GM18907 (cell line): ENCODE results near the gene TBX3.

Experiments
- ATAC-seq: cut with Tn5 transposase; IDR thresholded peaks from one replicate; pipeline ENCODE4 v1.9.1; 2021; ENCODE audit warnings: mild to moderate bottlenecking, moderate library complexity; ENCODE audit not compliant: unreplicated experiment

Gene TBX3

DNA sequence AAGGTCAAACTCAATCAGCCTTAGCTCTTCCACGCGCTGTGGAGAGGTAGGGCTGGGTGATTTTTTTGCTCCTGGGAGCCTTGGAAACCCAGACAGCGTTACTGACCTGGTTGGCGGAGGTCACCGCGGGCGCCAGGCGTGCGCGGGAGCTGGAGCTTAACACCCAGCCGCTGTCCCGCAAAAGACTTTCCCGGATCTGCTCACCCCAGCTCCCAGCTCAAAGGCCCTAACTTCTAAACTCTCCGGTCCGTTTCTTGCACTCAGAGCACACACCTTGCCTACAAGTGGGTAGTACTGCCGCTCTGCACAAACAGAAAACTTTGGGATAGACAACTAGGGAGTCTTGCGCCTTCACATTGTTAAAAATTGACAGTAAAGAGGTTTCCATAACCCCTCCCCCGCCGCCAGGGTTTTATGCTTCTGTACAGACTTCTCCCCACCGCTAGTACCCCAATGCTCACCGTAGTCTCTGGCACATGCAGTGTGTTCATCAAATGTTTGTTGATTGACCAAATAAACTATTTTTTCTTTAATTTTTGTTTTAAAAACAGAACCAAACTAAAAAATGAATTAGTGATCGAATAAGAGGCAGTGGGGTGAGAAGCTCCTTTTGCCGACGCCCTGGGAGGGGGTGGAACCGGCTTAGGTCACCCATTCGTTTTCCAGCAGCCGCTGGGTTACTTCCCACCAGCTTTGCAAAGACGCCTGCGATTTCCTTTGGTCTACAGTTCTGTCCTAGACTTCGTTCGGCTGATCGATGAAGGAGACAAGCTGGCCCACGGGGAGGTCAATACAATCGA lies 12.7 kb upstream of the TBX3 start:
- ATAC-seq: no peak

DNA sequence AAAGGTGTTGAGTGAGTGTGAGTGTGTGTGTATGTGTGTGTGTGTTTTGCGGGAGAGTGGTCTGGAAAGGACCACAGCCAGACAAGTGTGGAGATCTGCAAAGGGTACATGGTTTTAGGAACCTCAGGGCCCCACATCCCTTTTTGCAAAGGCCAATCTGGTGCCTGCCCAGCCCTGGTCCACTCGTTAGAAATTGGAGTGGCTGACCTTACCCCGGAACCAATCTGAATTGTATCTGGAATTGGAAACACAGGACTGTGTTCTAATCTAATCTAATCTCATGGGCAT lies 11.3 kb upstream of the TBX3 start:
- no peak for ATAC-seq

DNA sequence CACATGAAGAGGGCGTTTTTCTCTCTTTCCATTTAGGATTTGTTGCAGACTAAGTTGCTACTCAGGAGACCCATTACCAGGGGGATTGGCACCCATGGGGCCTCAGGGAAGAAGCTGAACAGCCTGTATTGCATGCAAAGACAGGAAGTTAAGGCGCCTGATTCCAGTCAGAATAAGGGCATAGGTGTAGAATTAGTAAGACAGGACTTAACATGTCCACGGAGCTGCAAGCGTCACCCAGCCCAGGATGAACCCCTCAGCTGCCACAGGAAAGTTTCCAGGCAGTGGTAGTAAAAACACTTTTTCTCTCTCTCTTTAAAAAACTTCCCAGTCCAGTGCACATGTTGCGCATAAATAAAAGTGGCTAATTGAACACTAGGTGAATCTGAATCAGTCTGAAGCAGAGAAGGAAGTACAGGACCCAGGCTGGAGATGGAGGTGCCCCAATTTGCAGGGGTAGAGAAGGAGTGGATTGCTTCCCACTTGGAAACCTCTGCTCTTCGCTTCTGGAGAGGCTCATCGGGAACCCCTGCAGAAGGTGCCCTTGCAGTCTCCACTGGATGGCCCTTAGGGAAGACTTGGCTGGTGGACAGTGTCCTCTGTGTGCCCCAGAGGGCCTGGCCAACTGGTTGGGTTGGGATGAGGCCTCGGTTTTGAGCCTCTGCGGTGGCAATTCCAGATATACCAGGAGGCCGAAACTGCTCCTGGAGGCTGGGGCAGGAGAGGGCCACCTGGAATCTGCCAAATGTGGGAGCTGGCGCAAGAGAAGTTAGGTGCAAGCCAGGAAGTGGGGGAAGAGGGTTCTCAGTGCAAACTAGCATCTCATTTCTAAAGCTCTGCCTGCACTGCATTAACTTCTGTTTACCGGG lies 10.7 kb upstream of the TBX3 start:
- no peak for ATAC-seq

- ATAC-seq: no peak
Observed at GRCh38 chr12:114693532-114693931, 9.6 kb upstream of the TBX3 start.

DNA sequence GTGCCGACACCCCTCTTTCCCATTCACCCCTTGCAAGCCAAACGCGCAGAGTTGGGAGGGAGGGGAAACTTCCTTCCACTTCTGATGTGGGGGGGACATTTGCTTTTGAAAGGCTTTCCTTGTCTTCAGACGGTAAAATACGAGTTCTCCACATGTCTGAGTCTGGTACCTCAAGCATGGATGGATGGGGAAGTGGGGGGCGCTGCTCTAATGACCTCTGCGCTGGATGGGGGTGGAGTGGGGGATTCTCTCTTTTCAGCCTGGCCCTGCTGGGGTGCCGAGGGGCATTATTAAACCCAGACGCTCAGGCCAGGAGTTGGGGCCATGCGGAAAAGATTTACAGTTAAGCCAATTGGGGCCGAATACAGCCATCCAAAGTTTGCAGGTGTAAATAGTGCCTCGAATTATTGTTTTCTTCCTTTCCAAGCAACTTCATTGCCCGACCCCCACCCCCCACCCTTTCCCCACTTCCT lies 9.1 kb upstream of the TBX3 start:
- ATAC-seq: no peak

DNA sequence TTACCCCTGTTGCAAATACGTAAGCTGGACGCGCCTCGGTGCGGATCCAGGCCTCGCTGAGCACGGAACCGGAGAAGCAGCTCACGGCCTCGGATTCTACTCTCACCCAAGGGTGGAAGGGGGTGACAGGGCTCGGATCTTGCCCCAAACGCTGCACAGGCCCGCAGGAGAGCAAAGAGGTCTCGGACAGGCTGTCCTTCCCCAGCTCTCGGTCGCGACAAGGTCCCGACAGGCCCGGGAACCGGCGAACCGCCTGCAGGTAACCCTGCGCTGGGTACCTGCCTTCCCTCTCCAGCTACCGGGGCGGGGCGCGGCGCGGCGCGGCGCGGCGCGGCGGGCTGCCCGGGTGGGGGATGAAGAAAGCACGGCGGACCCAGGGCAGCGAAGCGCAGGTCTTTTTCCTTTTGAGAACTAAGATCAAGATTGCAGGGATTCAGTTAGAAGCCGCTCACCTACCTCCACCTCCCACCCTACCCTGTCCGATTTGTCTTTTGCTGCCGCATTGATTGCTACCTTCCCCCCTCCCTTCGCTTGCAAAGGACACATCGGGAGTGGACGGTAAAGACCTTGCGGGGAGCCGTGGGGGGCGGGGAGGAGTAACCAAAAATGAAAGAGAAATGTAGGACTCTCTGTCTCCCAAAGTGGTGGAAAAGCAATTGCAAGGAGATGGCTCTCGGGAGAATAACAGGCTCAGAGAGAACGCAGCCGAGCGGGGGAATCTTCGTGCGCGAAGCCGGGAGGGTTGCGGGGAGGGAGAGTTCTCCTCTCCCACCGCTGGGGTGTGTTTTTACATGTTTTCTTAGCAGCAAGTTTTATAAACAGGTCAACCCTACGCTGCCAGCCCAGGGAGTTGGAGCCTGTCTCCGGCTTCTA lies 8.4 kb upstream of the TBX3 start:
- no peak for ATAC-seq

- ATAC-seq: no peak
Observed at GRCh38 chr12:114691763-114692185, 7.8 kb upstream of the TBX3 start.

GRCh38 chr12:114691196-114691595 lies 7.2 kb upstream of the TBX3 start:
- no peak for ATAC-seq

DNA sequence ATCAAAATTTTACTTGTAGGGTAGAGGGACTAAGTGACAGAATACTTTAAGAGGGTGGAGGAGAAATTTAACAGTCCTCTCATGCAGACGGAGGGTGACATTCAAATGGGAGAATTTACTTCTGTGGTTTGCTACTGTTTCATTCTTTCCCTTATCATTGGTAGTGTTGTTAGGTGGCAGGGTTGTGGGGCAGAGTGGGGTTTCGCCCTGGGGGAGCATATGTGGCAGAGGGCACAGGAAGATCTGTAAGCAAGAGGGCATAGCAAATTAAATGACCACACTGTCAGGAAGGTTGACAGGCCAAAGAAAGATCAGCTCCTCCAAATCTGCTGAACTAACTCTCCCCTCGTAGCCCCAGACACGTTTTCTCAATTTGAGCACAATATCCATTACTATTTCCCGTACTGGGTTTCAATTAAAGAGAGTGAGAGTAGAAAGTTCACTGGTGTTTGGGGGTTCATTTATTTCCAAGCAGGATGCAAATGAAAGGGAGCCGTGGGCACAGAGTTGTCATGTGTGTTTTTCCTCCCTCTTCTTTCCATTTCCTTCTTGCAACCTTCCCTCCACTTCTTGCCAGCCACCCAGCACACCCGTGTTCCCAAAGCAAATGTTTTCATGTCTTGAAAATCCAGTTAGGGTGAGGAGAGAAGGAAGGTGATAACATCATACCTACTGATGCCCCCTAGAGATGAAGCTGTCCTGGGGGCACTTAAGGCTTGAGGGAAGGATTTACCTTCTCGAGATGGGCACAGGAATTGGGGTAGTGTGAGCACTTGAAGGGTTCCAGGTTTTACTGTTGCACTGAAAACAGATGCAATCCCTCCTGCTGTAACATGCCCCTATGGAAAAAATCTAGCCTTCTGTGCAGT lies 6.5 kb upstream of the TBX3 start:
- ATAC-seq: no peak

DNA sequence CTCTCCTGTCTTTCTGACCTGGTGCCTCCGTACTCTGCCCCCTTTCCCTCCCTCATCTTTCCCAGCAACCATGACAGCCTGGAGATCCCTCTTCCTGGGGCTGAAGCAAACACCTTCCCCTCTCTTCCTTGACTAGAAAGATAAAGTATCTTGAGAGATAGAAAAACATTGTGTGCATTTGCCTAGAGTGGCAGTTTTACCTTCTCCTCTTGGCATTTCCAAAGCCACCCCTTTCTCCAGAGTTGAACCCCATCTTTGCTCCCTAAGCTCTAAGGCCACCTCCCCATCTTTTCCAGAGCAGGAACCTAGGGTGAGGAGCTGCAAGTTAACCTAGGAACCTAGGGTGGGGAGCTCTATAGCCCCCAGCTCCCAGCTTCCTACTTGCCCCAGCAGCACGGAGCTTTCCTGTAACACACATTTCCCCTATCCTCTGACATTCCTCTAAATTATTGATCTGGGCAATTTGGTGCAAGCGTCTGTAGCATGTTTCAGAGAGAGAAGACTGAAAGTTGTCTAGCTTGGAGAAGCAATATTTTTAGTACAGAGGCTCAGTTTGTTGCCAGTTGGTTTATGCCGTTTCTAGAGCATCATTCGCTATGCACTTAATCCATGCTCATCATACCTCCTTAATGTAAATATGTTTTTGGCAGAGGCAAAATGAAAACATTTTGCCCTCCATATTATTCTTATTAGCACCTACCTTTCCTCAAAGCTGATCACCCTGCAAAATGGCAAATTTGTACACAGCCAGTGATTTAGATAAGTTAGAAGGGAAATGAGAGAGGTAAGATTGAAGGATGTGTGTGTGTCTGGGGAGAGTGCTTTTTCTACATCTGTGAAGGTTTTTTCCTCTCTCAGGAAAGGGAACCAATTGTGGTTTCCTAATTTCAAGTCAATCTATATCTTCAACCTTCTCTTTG lies 5.4 kb upstream of the TBX3 start:
- ATAC-seq: no peak

DNA sequence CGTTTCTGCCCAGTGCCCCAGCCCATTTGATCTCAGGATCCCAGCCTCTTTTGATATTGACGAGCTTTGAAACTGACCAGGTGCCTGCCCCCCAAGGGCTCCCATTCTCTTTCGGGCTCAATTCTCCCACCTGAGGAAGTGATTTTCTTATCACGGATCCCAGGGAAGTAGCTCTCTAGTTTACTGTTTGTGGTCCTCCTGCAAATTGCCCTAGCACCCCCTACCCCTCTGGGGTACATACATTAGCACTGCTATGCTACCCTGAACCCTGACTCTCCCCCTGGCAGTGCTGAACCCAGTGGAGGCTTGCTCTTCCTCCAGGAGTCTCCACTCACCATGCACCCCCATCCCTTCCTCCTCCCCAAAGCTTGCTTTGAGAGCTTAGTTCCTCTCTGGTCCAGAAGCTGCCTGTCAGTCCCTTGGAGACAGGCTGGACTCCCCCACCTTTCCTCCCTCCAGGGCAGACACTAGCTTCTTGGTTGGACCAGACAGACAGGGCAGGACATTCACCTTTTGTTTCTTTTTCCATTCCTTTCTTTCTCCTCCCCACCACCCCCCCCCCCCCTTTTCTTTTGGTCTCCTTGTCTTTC lies 4.4 kb upstream of the TBX3 start:
- ATAC-seq: no peak

GRCh38 chr12:114687802-114688201 lies 3.8 kb upstream of the TBX3 start:
- no peak for ATAC-seq

DNA sequence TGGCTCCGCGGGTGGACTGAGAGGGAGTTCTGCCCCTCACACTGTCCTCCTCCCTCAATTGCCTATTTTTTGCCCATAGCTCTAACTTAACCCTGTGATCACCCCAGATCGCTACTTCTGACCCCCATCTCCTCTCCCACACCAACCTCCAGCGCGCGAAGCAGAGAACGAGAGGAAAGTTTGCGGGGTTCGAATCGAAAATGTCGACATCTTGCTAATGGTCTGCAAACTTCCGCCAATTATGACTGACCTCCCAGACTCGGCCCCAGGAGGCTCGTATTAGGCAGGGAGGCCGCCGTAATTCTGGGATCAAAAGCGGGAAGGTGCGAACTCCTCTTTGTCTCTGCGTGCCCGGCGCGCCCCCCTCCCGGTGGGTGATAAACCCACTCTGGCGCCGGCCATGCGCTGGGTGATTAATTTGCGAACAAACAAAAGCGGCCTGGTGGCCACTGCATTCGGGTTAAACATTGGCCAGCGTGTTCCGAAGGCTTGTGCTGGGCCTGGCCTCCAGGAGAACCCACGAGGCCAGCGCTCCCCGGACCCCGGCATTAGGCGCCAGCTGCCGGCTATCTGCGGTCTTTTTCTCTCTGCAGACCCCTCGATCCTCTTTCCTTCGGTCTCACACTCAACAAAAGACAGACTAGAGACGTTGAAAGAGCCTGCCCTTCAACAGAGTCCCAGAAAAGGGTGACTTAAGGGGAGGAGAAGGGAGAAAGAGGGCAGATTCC lies 3.0 kb upstream of the TBX3 start:
- ATAC-seq: no peak

- no peak for ATAC-seq
Observed at GRCh38 chr12:114686426-114686772, 2.4 kb upstream of the TBX3 start.

DNA sequence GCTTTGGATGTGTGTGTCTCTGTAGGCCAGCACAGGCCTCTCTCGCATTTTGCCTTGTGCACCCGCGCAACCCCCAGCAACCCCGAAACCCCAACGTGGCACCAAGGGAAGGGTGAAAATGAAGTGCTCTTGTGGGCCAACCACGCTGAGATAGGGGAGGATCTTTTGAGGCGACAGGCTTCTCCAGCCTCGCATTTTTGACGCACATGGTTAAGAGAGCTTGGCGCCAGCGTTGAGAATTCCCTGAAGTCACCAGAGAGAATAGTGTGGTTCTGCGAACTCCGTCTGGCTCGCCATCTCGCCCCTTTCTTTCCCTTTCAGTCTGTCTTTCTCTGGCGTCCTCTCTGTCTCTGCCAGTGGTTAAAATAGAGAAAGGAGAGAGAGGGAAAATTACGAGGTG lies 1.9 kb upstream of the TBX3 start:
- no peak for ATAC-seq

- no peak for ATAC-seq
Observed at GRCh38 chr12:114685320-114685781, 1.4 kb upstream of the TBX3 start.

GRCh38 chr12:114684870-114685273 lies 897 bp upstream of the TBX3 start:
- no peak for ATAC-seq

DNA sequence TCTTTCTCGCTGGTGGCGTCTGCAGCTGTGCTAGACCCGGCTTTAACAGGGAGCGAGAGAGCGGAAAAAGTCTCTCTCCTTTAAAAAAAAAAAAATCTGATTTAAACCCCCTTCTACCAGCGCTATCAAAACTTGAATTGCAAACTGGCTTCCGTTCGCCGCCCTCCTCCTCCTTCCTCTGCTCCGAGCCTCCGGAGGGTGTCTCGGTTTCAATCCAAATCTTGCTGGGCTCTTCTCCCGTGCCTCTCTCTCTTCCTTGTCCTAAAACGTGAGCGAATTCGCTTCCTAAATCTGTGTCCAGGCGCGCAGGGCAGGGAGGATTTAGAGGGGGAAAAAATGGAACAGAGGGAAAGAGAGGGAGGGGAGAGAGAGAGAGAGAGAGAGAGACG lies 272 bp downstream of the TBX3 start:
- ATAC-seq: no peak
